ENCODE results near the gene TRIM44. TPM values are rescaled to one million over a fixed set of nuclear protein-coding genes. Genes with fewer than 3 reads are reported as not detected.

TRIM44 gene
- total and polyA plus RNA-seq, 2 donors (not counting 3 experiments of a cell fraction or from before 2014, with no cell fraction given): 31.7 to 72.0 TPM

DNA sequence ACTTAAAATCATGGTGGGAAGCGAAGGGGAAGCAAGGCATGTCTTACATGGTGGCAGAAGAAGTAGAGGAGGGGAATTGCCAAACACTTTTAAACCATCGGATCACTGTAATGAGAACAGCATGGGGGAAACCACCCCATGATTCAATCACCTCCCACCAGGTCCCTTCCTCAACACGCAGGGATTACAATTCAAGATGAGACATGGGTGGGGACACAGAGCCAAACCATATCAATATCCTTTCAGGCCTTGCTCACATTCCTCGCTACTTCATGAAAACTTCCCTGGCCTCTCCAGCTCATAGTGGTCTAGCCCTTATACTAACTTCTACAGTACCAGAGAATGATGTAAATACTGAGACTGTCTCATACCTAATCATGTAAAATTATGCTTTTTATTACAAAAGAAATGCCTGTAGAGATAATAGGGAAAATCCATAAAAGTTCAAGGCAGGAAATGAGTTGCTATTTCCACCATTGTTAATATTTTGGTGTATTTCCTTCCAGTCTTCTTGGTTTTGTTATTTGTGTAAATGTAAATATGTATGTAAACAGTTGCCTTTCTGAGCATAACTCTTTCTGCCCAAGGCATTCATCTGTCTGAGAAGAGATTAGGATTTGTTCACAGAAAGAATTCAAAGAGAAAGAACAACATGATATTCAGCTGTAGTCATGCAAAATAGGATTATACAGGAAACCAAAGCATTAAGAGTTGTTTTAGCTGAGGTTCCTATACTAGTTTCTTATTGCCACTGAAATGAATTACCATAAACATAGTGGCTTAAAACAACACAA, 177.0 kb downstream of the TRIM44 start:
- POLR2A ChIA-PET: no interaction called here

DNA sequence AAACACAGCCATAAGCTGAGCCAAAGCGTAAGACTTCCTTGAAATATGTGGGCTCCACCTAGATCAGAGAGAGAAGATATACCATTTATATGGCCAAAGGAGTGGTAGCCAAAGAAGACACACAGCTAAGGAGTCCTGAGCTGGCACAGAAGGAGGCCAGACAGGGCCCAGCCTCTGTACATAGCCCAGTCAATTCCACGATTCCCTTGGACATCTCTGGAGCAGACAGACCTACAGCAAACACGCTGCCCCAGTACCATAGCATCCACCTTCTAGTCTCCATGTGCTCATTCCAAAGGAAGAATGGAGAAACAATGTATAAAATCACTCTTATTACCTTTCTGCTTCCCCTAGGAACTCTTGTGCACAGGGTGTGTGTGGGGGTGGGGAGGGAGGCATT, 179.2 kb downstream of the TRIM44 start:
- no peak overlapping the region for H3K4me3 ChIP-seq (replicated peaks in 1 of 3; ENCODE audit: insufficient read depth in 1 of 3, low read depth in 1 of 3, low read length in 3 of 3)
- no peaks in the 10 kb centered on the region for H3K36me3 ChIP-seq (ENCODE audit: control insufficient read depth in 2 of 2, extremely low read depth in 1 of 2, insufficient read depth in 2 of 2, low read length in 2 of 2)
- no TSS peak for BruUV-seq (replicated peaks)
- H2AFZ ChIP-seq (ENCODE audit: low read depth, low read length): no peak overlapping the region
- TF ChIP-seq MYC (IDR thresholded peaks at IDR 0.05; ENCODE audit: low read depth, low read length) (no peak), JUN (IDR thresholded peaks at IDR 0.05; ENCODE audit: borderline replicate concordance, insufficient read depth, insufficient read length, low read depth) (no peak), EZH2 (IDR thresholded peaks at IDR 0.05; ENCODE audit: borderline replicate concordance, low read depth, low read length, severe bottlenecking) (no peak), FOS (IDR thresholded peaks at IDR 0.05; ENCODE audit: borderline replicate concordance, insufficient read depth, low read length) (no peak), GATA2 (IDR thresholded peaks at IDR 0.05; ENCODE audit: insufficient read depth, insufficient read length, low read depth, low read length) (no peak), MAX (IDR thresholded peaks at IDR 0.05; ENCODE audit: insufficient read depth, insufficient read length) (no peak), POLR2AphosphoS5 (IDR thresholded peaks at IDR 0.05; ENCODE audit: insufficient read depth, low read depth, low read length) (no peak), POLR2A (IDR thresholded peaks at IDR 0.05; ENCODE audit: low read depth, low read length) (no peak)
- TF ChIP-seq, protein P1, sequence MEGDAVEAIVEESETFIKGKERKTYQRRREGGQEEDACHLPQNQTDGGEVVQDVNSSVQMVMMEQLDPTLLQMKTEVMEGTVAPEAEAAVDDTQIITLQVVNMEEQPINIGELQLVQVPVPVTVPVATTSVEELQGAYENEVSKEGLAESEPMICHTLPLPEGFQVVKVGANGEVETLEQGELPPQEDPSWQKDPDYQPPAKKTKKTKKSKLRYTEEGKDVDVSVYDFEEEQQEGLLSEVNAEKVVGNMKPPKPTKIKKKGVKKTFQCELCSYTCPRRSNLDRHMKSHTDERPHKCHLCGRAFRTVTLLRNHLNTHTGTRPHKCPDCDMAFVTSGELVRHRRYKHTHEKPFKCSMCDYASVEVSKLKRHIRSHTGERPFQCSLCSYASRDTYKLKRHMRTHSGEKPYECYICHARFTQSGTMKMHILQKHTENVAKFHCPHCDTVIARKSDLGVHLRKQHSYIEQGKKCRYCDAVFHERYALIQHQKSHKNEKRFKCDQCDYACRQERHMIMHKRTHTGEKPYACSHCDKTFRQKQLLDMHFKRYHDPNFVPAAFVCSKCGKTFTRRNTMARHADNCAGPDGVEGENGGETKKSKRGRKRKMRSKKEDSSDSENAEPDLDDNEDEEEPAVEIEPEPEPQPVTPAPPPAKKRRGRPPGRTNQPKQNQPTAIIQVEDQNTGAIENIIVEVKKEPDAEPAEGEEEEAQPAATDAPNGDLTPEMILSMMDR (IDR thresholded peaks at IDR 0.05; ENCODE audit: extremely low read depth in 1 of 2, insufficient read depth in 1 of 2, low read depth in 1 of 2, low read length in 2 of 2): no peak
- intact Hi-C loops (cut with micrococcal nuclease) (loop anchor here (2.0 kb wide), 1 partner anchor 19 kb away; no protein-coding TSS in a partner anchor), dilution Hi-C loops (cut with MboI; ENCODE audit: extremely low pct_ligation_motif_present, low sequenced_read_pairs) (no loop called here)
- H3K9me3 ChIP-seq (replicated peaks; ENCODE audit: control insufficient read depth, insufficient read depth, low read length): no peaks in the 10 kb centered on the region
- H3K4me1 ChIP-seq (ENCODE audit: control insufficient read depth, extremely low read depth, insufficient read depth, low read length): peaks cover 7% of the 10 kb centered on the region
- no peak overlapping the region for H3K4me2 ChIP-seq (ENCODE audit: insufficient read depth, low read length)
- ChIA-PET CTCF (interaction anchor here (1.5 to 4.9 kb wide), 2 partner anchors 10 to 20 kb away, joined by 5 to 46 read pairs; no protein-coding TSS in a partner anchor), POLR2A (no interaction called here)
- no peak overlapping the region for H3K9ac ChIP-seq (replicated peaks; ENCODE audit: extremely low read depth, insufficient read depth, low read length)
- H3K9me1 ChIP-seq (replicated peaks; ENCODE audit: control insufficient read depth, extremely low read depth, insufficient read depth, low read length): no peaks in the 10 kb centered on the region
- no peaks in the 10 kb centered on the region for H4K20me1 ChIP-seq (replicated peaks; ENCODE audit: control insufficient read depth, extremely low read depth, insufficient read depth, low read length)
- no peaks in the 10 kb centered on the region for H3K79me2 ChIP-seq (ENCODE audit: control insufficient read depth, insufficient read depth, low read length)
- no peak overlapping the region for H3K27ac ChIP-seq (ENCODE audit: insufficient read depth, low read depth, low read length)
- H3K27me3 ChIP-seq (ENCODE audit: control insufficient read depth in 2 of 2, insufficient read depth in 2 of 2, low read length in 2 of 2): peaks cover 2 to 6% of the 10 kb centered on the region in 2 experiments
- DNase-seq (ENCODE audit: low read depth, low spot score): no peak
- FAIRE-seq: no peak

More for the DNA sequence above, 177.0 kb downstream of the TRIM44 start:
- DNase-seq (ENCODE audit: low read depth, low spot score): no peak
- Histone ChIP-seq H3K27ac (ENCODE audit: insufficient read depth, low read depth, low read length) (peak overlapping the region; percentile 21), H3K9ac (replicated peaks; ENCODE audit: extremely low read depth, insufficient read depth, low read length) (no peak overlapping the region), H3K4me3 (replicated peaks in 1 of 3; ENCODE audit: insufficient read depth in 1 of 3, low read depth in 1 of 3, low read length in 3 of 3) (no peak overlapping the region), H3K9me3 (replicated peaks; ENCODE audit: control insufficient read depth, insufficient read depth, low read length) (no peaks in the 10 kb centered on the region), H3K4me1 (ENCODE audit: control insufficient read depth, extremely low read depth, insufficient read depth, low read length) (peaks cover 7% of the 10 kb centered on the region), H4K20me1 (replicated peaks; ENCODE audit: control insufficient read depth, extremely low read depth, insufficient read depth, low read length) (no peaks in the 10 kb centered on the region), H2AFZ (ENCODE audit: low read depth, low read length) (no peak overlapping the region), H3K4me2 (ENCODE audit: insufficient read depth, low read length) (no peak overlapping the region), H3K79me2 (ENCODE audit: control insufficient read depth, insufficient read depth, low read length) (no peaks in the 10 kb centered on the region), H3K9me1 (replicated peaks; ENCODE audit: control insufficient read depth, extremely low read depth, insufficient read depth, low read length) (no peaks in the 10 kb centered on the region), H3K27me3 (ENCODE audit: control insufficient read depth in 2 of 2, insufficient read depth in 2 of 2, low read length in 2 of 2) (no peaks in the 10 kb centered on the region), H3K36me3 (ENCODE audit: control insufficient read depth in 2 of 2, extremely low read depth in 1 of 2, insufficient read depth in 2 of 2, low read length in 2 of 2) (no peaks in the 10 kb centered on the region)
- no peak for TF ChIP-seq GATA2 (IDR thresholded peaks at IDR 0.05; ENCODE audit: insufficient read depth, insufficient read length, low read depth, low read length)
- intact Hi-C loops (cut with micrococcal nuclease): loop anchor here (2.0 kb wide), 1 partner anchor 17 kb away; no protein-coding TSS in a partner anchor
- dilution Hi-C loops (cut with MboI; ENCODE audit: extremely low pct_ligation_motif_present, low sequenced_read_pairs): no loop called here
- no TSS peak for BruUV-seq (replicated peaks)
- FAIRE-seq: peak; percentile 64
- CTCF ChIA-PET: interaction anchor here (1.0 to 4.9 kb wide), 5 partner anchors 14 to 292 kb away, joined by 3 to 46 read pairs (median 3); no protein-coding TSS in a partner anchor
